ENCODE results near the gene SEMA6A.

The SEMA6A gene

GRCh38 chr5:116595498-116595897 is 20.9 kb upstream of the SEMA6A start:
- Histone ChIP-seq H4K20me1 (ENCODE audit: insufficient read depth, low read length) (no peaks in the 10 kb centered on the region), H3K9me3 (ENCODE audit: low read length) (no peaks in the 10 kb centered on the region), H3K4me1 (ENCODE audit: insufficient read depth, low read length, severe bottlenecking) (no peaks in the 10 kb centered on the region), H3K27ac (ENCODE audit: low read depth, low read length, poor library complexity, severe bottlenecking) (no peak overlapping the region), H3K79me2 (ENCODE audit: insufficient read depth, low read length) (no peaks in the 10 kb centered on the region), H3K9ac (ENCODE audit: low read length) (no peak overlapping the region), H3K36me3 (ENCODE audit: insufficient read depth, low read length) (no peaks in the 10 kb centered on the region), H3K9me2 (ENCODE audit: low read depth, low read length) (no peaks in the 10 kb centered on the region), H3K4me2 (ENCODE audit: low read length) (no peak overlapping the region), H2AFZ (ENCODE audit: low read length) (no peak overlapping the region), H3F3A (ENCODE audit: insufficient read depth, low read length) (no peaks in the 10 kb centered on the region), H3K4me3 (ENCODE audit: low read depth, low read length, poor library complexity, severe bottlenecking) (no peak overlapping the region), H3K27me3 (ENCODE audit: insufficient read depth, low read length) (no peaks in the 10 kb centered on the region)
- TF ChIP-seq CTCF (IDR thresholded peaks at IDR 0.05; ENCODE audit: low read length) = no peak
- TF ChIP-seq EZH2 (IDR thresholded peaks at IDR 0.05; ENCODE audit: borderline replicate concordance, low read length) = no peak

GRCh38 chr5:116593340-116593739 is 18.7 kb upstream of the SEMA6A start:
- no peaks in the 10 kb centered on the region for H4K20me1 ChIP-seq (ENCODE audit: insufficient read depth, low read length)
- TF ChIP-seq CTCF (IDR thresholded peaks at IDR 0.05; ENCODE audit: low read length) (no peak), EZH2 (IDR thresholded peaks at IDR 0.05; ENCODE audit: borderline replicate concordance, low read length) (no peak)
- no peak overlapping the region for H3K9ac ChIP-seq (ENCODE audit: low read length)
- H3F3A ChIP-seq (ENCODE audit: insufficient read depth, low read length) = no peaks in the 10 kb centered on the region
- no peaks in the 10 kb centered on the region for H3K27me3 ChIP-seq (ENCODE audit: insufficient read depth, low read length)
- no peaks in the 10 kb centered on the region for H3K4me1 ChIP-seq (ENCODE audit: insufficient read depth, low read length, severe bottlenecking)
- H3K4me2 ChIP-seq (ENCODE audit: low read length) = no peak overlapping the region
- H3K9me2 ChIP-seq (ENCODE audit: low read depth, low read length) = no peaks in the 10 kb centered on the region
- no peak overlapping the region for H2AFZ ChIP-seq (ENCODE audit: low read length)
- no peaks in the 10 kb centered on the region for H3K9me3 ChIP-seq (ENCODE audit: low read length)
- no peaks in the 10 kb centered on the region for H3K36me3 ChIP-seq (ENCODE audit: insufficient read depth, low read length)
- H3K4me3 ChIP-seq (ENCODE audit: low read depth, low read length, poor library complexity, severe bottlenecking) = no peak overlapping the region
- H3K27ac ChIP-seq (ENCODE audit: low read depth, low read length, poor library complexity, severe bottlenecking) = no peak overlapping the region
- no peaks in the 10 kb centered on the region for H3K79me2 ChIP-seq (ENCODE audit: insufficient read depth, low read length)

GRCh38 chr5:116585227-116585626 is 10.6 kb upstream of the SEMA6A start:
- no peak overlapping the region for H3K4me3 ChIP-seq (ENCODE audit: low read depth, low read length, poor library complexity, severe bottlenecking)
- no peak overlapping the region for H3K4me2 ChIP-seq (ENCODE audit: low read length)
- H3K27me3 ChIP-seq (ENCODE audit: insufficient read depth, low read length) = no peaks in the 10 kb centered on the region
- no peaks in the 10 kb centered on the region for H3K9me3 ChIP-seq (ENCODE audit: low read length)
- no peak overlapping the region for H3K27ac ChIP-seq (ENCODE audit: low read depth, low read length, poor library complexity, severe bottlenecking)
- H2AFZ ChIP-seq (ENCODE audit: low read length) = no peak overlapping the region
- H3K9me2 ChIP-seq (ENCODE audit: low read depth, low read length) = no peaks in the 10 kb centered on the region
- H4K20me1 ChIP-seq (ENCODE audit: insufficient read depth, low read length) = no peaks in the 10 kb centered on the region
- no peaks in the 10 kb centered on the region for H3F3A ChIP-seq (ENCODE audit: insufficient read depth, low read length)
- H3K79me2 ChIP-seq (ENCODE audit: insufficient read depth, low read length) = no peaks in the 10 kb centered on the region
- no peaks in the 10 kb centered on the region for H3K36me3 ChIP-seq (ENCODE audit: insufficient read depth, low read length)
- no peak for TF ChIP-seq CTCF (IDR thresholded peaks at IDR 0.05; ENCODE audit: low read length)
- TF ChIP-seq EZH2 (IDR thresholded peaks at IDR 0.05; ENCODE audit: borderline replicate concordance, low read length) = no peak
- no peak overlapping the region for H3K9ac ChIP-seq (ENCODE audit: low read length)
- H3K4me1 ChIP-seq (ENCODE audit: insufficient read depth, low read length, severe bottlenecking) = no peaks in the 10 kb centered on the region
